ENCODE data around the gene MAP1LC3B2.

DNA sequence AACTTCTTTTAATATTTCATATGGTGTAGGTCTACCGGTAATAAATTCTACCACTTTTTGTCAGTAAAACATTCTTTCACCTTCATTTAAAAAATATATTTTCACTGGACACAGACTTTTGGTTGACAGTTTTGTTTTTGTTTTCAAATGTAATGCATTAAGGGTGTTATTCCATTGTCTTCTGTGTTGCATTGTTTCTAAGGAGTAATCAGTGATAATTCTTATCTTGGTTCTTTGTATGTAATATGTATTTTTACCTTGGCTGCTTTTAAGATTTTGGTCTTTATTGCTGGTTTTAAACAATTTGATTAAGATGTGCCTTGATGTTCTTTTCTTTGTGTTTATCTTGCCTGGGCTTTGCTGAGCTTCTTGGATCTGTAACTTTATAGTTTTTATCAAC is 4.1 kb downstream of the MAP1LC3B2 start:
- no peak for TF ChIP-seq POLR2A (IDR thresholded peaks at IDR 0.05; ENCODE audit: extremely low read depth, insufficient read length)
- TF ChIP-seq MYC (IDR thresholded peaks at IDR 0.05; ENCODE audit: low read depth, low read length), result no peak
- TF ChIP-seq, protein P1, sequence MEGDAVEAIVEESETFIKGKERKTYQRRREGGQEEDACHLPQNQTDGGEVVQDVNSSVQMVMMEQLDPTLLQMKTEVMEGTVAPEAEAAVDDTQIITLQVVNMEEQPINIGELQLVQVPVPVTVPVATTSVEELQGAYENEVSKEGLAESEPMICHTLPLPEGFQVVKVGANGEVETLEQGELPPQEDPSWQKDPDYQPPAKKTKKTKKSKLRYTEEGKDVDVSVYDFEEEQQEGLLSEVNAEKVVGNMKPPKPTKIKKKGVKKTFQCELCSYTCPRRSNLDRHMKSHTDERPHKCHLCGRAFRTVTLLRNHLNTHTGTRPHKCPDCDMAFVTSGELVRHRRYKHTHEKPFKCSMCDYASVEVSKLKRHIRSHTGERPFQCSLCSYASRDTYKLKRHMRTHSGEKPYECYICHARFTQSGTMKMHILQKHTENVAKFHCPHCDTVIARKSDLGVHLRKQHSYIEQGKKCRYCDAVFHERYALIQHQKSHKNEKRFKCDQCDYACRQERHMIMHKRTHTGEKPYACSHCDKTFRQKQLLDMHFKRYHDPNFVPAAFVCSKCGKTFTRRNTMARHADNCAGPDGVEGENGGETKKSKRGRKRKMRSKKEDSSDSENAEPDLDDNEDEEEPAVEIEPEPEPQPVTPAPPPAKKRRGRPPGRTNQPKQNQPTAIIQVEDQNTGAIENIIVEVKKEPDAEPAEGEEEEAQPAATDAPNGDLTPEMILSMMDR (IDR thresholded peaks at IDR 0.05; ENCODE audit: low read depth, low read length), result no peak
- TF ChIP-seq, protein P2, sequence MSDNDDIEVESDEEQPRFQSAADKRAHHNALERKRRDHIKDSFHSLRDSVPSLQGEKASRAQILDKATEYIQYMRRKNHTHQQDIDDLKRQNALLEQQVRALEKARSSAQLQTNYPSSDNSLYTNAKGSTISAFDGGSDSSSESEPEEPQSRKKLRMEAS (IDR thresholded peaks at IDR 0.05; ENCODE audit: low read depth, low read length), result no peak
